Measurements from ENCODE around the gene UCP2.

- no peak for TF ChIP-seq EZH2phosphoT487 (IDR thresholded peaks at IDR 0.05; ENCODE audit: borderline replicate concordance, low read depth, low read length)
- no peak for TF ChIP-seq CTCF (conservative IDR thresholded peaks at IDR 0.05; ENCODE audit: low read length)
Measured at GRCh38 chr11:74000307-74001133, 17.9 kb upstream of the UCP2 start.
